CD4-positive, alpha-beta T cell treated with Interferon gamma for 1 hour (primary cell): Measurements from ENCODE around the gene SMTN.
A peak's percentile ranks its signal among the peaks of the same experiment; 100 is the strongest.
"Not testable (repeated sequence)": the region's sequence is repeated elsewhere in the genome, so short reads cannot be mapped to it uniquely, and the experiment has no call there.

Experiments
- DNase-seq: peaks from one replicate; pipeline ENCODE4 v3.0.0-alpha.2; 2020

The SMTN gene

GRCh38 chr22:31073545-31074145, 7.5 kb upstream of the SMTN start:
- not testable (repeated sequence) for DNase-seq

GRCh38 chr22:31075961-31076360, 5.2 kb upstream of the SMTN start:
- no peak for DNase-seq

- DNase-seq: no peak
These were observed 3.4 kb upstream of the SMTN start for GRCh38 chr22:31077681-31078080.

- not testable (repeated sequence) for DNase-seq
These were observed 2.7 kb upstream of the SMTN start for GRCh38 chr22:31078389-31078788.

GRCh38 chr22:31079095-31079642, 1.9 kb upstream of the SMTN start:
- DNase-seq: no peak

GRCh38 chr22:31080164-31080847, 812 bp upstream of the SMTN start:
- DNase-seq: no peak

- DNase-seq: no peak
These were observed 966 bp downstream of the SMTN start for GRCh38 chr22:31081963-31082605.

GRCh38 chr22:31082606-31083376, 1.7 kb downstream of the SMTN start:
- DNase-seq: peak; percentile 34

GRCh38 chr22:31083377-31083768, 2.3 kb downstream of the SMTN start:
- no peak for DNase-seq

GRCh38 chr22:31083923-31084810, 3.0 kb downstream of the SMTN start:
- DNase-seq: no peak

GRCh38 chr22:31084811-31085492, 3.8 kb downstream of the SMTN start:
- DNase-seq: peak; percentile 80

- DNase-seq: no peak
These were observed 4.3 kb downstream of the SMTN start for GRCh38 chr22:31085493-31085824.

- DNase-seq: no peak
These were observed 4.8 kb downstream of the SMTN start for GRCh38 chr22:31085928-31086327.

- no peak for DNase-seq
These were observed 5.7 kb downstream of the SMTN start for GRCh38 chr22:31086703-31087330.

GRCh38 chr22:31087744-31088215, 6.7 kb downstream of the SMTN start:
- no peak for DNase-seq

GRCh38 chr22:31088233-31088986, 7.3 kb downstream of the SMTN start:
- DNase-seq: no peak

GRCh38 chr22:31089160-31090100, 8.3 kb downstream of the SMTN start:
- DNase-seq: peak; percentile 45

GRCh38 chr22:31090217-31091085, 9.3 kb downstream of the SMTN start:
- no peak for DNase-seq
